HL-60/S4 treated with phorbol 12-myristate 13-acetate at 8.2 ng/mL for 4 days and 3 days (cell line): ENCODE data around the gene USH1C.

ENCODE experiments used
- in situ Hi-C: fragments of 300-500 bp; cut with MboI; formaldehyde crosslinking; loops from 2 replicates; pipeline ENCODE4 v1.15.0; 2022; ENCODE audit warnings: low sequenced_read_pairs

USH1C gene

DNA sequence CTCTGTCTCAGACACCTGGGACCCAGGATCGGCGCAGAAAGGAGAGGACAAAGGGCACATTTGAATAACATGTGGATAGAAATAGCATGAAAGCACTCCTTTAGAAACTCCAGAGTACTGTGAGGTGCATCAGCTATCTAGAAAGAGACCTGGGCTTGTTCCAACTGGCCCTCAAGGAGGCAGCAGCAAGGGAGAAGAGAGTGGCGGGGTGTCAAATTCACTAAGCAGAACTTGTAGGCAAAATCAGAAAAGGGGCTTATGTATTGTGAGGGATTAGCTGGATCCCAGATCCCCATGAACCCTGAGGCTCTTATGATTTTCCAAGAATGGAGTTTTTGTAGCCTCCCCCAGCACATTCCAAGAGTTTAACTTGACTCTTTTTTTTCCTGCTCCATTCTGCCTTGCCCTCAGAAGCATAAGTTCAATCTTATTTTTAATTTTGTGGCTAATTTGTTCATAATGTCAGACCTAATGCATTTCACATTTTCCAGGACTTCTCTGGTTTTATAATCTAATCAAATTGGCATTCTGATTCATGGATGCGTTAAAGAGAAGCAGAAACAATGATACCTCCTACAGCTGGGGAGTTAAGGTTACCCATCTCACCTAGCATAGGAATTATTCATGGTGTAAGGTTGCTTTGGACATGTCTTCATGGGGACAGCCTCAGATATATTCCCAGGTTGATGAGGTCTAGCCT is 33.6 kb downstream of the USH1C start:
- in situ Hi-C loops, result loop anchor here (25.0 kb wide), 2 partner anchors 123 to 273 kb away; partner anchors contain the start of gene KCNJ11

GRCh38 chr11:17508791-17509190 is 35.4 kb downstream of the USH1C start:
- in situ Hi-C loops, result loop anchor here (25.0 kb wide), 2 partner anchors 121 to 271 kb away; partner anchors contain the start of gene KCNJ11

- in situ Hi-C loops, result loop anchor here (25.0 kb wide), 2 partner anchors 121 to 271 kb away; partner anchors contain the start of gene KCNJ11
These were observed 35.9 kb downstream of the USH1C start for GRCh38 chr11:17508306-17508705.

DNA sequence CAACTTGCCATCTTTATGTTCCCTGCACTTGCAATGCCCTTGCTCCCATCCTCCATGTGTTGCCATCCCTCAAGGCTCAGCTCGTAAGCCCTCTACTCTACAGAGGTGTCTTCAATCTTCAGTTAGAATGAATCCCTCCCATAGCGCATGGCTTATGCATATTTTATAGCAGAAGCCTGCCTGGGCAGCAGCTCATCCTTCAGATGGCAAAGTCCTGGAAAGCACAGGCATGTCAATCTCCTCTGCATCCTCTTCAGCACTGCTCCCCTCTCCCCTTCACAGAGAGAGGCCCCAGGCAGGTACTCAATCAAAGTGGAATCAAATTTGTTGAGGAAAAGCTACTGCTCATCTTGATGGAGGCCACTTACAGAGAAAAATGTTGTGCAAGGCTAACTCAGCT is 36.4 kb downstream of the USH1C start:
- in situ Hi-C loops, result loop anchor here (25.0 kb wide), 2 partner anchors 120 to 270 kb away; partner anchors contain the start of gene KCNJ11

GRCh38 chr11:17506942-17507341 is 37.3 kb downstream of the USH1C start:
- in situ Hi-C loops, result loop anchor here (25.0 kb wide), 2 partner anchors 120 to 270 kb away; partner anchors contain the start of gene KCNJ11

- in situ Hi-C loops, result loop anchor here (25.0 kb wide), 2 partner anchors 119 to 269 kb away; partner anchors contain the start of gene KCNJ11
These were observed 37.9 kb downstream of the USH1C start for GRCh38 chr11:17506314-17506713.

GRCh38 chr11:17505146-17505545 is 39.1 kb downstream of the USH1C start:
- in situ Hi-C loops, result loop anchor here (25.0 kb wide), 2 partner anchors 118 to 268 kb away; partner anchors contain the start of gene KCNJ11

GRCh38 chr11:17504330-17505107 is 39.7 kb downstream of the USH1C start:
- in situ Hi-C loops, result loop anchor here (25.0 kb wide), 2 partner anchors 117 to 267 kb away; partner anchors contain the start of gene KCNJ11

GRCh38 chr11:17502630-17503029 is 41.6 kb downstream of the USH1C start:
- in situ Hi-C loops, result loop anchor here (25.0 kb wide), 2 partner anchors 115 to 265 kb away; partner anchors contain the start of gene KCNJ11

DNA sequence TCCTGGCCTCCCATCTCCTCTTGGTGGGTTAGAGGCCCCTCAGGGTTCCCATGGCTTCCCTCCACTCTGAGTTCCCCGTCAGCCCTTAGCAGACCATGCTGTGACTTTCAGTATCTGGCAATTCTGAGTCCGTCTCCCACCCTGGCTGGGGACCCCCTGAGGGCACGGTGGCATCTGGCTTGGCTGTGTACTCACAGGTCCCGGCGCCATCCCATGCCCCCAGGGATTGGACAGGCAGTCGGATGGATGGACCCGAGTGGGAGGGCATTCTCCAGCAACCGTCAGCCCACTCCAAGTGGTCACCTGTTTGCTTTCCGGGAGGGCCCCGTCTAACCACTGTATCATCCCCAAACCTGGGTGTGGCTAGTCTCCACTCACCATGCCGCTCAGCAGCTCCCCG is 43.5 kb downstream of the USH1C start:
- in situ Hi-C loops, result loop anchor here (25.0 kb wide), 2 partner anchors 113 to 263 kb away; partner anchors contain the start of gene KCNJ11

GRCh38 chr11:17498475-17498874 is 45.7 kb downstream of the USH1C start:
- in situ Hi-C loops, result no loop called here

DNA sequence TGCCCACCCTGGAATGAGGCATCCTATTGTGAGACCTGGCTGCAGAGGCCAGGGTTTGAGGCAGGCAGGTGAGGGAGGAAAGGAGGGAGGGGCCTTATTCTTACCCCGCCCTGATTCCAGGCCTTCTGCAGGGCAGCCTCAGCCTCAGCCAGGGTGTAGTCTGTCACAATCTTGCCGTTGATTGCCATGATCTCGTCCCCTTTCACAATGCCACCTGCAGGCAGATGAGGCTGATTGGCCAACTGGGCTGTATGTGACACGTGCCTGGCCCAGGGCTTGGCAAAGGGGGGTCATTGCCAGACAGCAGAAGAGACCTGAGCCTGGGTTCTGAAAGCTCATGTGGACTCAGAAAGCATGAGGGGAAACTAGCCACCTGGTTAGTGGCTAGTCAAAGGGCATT is 46.2 kb downstream of the USH1C start:
- in situ Hi-C loops, result no loop called here

DNA sequence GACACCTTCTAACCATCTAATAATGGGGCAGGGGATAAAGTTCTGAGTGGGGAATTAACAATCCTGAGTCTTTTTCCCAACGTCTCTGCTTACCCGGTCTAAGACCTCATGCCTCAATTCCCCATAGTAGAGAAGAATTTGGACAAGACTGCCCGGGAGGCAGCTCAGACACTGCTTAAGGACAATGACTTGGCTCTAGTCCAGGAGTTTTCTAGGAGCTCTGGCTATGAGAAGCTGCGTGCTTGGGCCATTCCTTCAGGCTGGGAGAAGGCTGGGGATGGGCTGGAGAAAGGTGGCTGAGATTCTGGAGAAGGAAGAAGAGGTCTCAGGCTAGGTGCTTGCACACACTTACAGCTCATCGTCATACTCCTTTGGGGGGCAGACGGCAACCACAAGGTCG is 47.8 kb downstream of the USH1C start:
- in situ Hi-C loops, result no loop called here

GRCh38 chr11:17494019-17494418 is 50.2 kb downstream of the USH1C start:
- in situ Hi-C loops, result no loop called here

DNA sequence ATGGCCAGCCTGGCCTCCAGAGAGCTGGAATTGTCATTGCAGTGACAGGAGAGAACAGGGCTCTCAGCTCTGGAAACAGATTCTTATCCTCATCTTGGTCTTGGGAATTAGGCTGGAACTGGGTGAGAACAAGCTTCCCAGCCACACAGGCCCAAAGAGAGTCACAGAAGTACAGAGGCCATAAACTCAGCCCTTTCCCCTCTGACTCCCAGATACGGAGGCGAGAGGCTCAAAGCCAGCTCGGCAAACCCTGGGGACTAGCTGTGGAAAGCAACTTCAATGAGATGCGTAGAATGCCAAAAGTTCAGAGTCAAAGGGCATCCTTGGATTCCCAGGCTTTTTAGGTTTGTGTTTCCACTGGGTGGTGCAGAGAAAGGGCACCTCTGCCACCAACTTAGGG is 53.3 kb downstream of the USH1C start:
- in situ Hi-C loops, result no loop called here

DNA sequence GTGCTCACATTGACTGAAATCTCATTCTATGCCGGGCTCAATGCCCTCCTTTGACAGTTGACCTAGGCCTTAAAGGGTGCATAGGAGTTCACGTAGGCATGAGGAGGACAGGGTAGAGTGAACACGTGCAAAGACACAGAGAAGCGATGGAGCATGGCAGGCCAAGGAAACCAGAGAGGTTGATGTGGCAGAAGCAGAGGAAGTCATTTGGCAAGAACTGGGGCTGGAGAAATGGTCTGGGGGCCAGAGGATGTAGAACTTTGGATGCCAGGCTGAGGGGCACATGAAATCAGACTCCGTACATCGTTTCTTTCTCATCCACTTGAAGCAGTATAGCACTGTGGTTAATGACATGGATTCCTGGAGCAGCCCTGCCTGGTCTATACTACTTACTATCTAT is 54.0 kb downstream of the USH1C start:
- in situ Hi-C loops, result no loop called here

- in situ Hi-C loops, result no loop called here
These were observed 54.5 kb downstream of the USH1C start for GRCh38 chr11:17489751-17490150.

GRCh38 chr11:17488563-17488962 is 55.7 kb downstream of the USH1C start:
- in situ Hi-C loops, result no loop called here

DNA sequence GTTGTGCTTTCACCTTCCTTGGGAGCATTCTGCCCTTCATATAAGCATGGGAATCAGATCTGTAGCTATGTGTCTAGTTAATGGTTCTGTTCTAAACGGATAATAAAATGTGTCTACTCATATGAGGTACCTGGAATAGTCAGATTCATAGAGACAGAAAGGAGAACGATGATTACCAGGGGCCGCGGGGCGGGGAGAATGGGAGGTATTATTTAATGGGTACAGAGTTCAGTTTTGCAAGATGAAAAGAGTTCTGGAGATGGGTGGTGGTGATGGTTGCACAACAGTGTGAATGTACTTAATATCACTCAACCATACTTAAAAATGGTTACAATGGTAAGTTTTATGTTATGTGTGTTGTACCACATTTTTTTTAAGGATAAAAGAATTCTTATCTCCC is 57.6 kb downstream of the USH1C start:
- in situ Hi-C loops, result no loop called here

DNA sequence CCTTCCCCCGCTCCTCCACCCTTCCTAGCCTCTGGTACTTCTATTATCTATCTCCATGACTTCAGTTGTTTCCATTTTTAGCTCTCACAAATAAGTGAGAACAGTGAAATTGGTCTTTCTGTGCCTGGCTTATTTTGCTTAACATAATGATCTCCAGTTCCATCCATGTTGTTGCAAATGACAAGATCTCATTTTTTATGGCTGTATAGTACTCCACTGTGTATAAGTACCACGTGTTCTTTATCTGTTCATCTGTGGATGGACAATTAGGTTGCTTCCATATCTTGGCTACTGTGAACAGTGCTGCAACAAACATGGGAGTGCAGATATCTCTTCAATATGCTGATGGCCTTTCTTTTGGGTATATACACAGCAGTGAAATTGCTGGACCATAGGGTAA is 60.7 kb downstream of the USH1C start:
- in situ Hi-C loops, result no loop called here

GRCh38 chr11:17481905-17482304 is 62.3 kb downstream of the USH1C start:
- in situ Hi-C loops, result no loop called here
